Loucy (cell line): ENCODE results near the gene POLR2I.

Source experiments
- H2AFZ ChIP-seq: fragments of 200-600 bp; sonication (generic); 2 replicates; pipeline ENCODE4 v1.6.0; 2016; ENCODE audit warnings: antibody characterized with exemption, mild to moderate bottlenecking, low read length, moderate library complexity
- H3F3A ChIP-seq: fragments of 200-600 bp; 2 replicates; pipeline ENCODE4 v1.6.0; 2016; ENCODE audit warnings: antibody characterized with exemption, low read depth, mild to moderate bottlenecking
- H3K27me3 ChIP-seq: fragments of 200-600 bp; sonication (generic); 2 replicates; pipeline ENCODE4 v1.6.1; 2014; ENCODE audit warnings: low read length, mild to moderate bottlenecking; ENCODE audit not compliant: insufficient read depth, poor library complexity, severe bottlenecking
- H3K36me3 ChIP-seq: fragments of 200-600 bp; sonication (generic); 2 replicates; pipeline ENCODE4 v1.6.1; 2016; ENCODE audit warnings: low read length; ENCODE audit not compliant: insufficient read depth
- H3K4me1 ChIP-seq: fragments of 200-600 bp; sonication (generic); 2 replicates; pipeline ENCODE4 v1.5.1; 2014; ENCODE audit warnings: low read length, mild to moderate bottlenecking; ENCODE audit not compliant: insufficient read depth, poor library complexity, severe bottlenecking
- H3K4me2 ChIP-seq: fragments of 200-600 bp; sonication (generic); 2 replicates; pipeline ENCODE4 v1.6.0; 2014; ENCODE audit warnings: antibody characterized with exemption, low read length, low read depth, mild to moderate bottlenecking; ENCODE audit not compliant: poor library complexity, severe bottlenecking
- H3K4me3 ChIP-seq: fragments of 200-600 bp; sonication (generic); 2 replicates; pipeline ENCODE4 v1.5.1; 2014; ENCODE audit warnings: low read length, mild to moderate bottlenecking, mixed read lengths; ENCODE audit not compliant: poor library complexity, severe bottlenecking
- H3K79me2 ChIP-seq: fragments of 200-600 bp; sonication (generic); 2 replicates; pipeline ENCODE4 v1.6.1; 2014; ENCODE audit warnings: low read length; ENCODE audit not compliant: insufficient read depth
- H3K9ac ChIP-seq: fragments of 200-600 bp; sonication (generic); 2 replicates; pipeline ENCODE4 v1.6.0; 2014; ENCODE audit warnings: mild to moderate bottlenecking, low read depth, low read length, moderate library complexity; ENCODE audit not compliant: poor library complexity, severe bottlenecking
- H3K9me2 ChIP-seq: fragments of 200-600 bp; sonication (generic); replicated peaks from 2 replicates; pipeline ENCODE4 v1.6.1; 2016; ENCODE audit warnings: low read depth, low read length, mixed read lengths
- H3K9me3 ChIP-seq: fragments of 200-600 bp; sonication (generic); 2 replicates; pipeline ENCODE4 v1.6.1; 2014; ENCODE audit warnings: mild to moderate bottlenecking, antibody characterized with exemption, low read length, low read depth; ENCODE audit not compliant: insufficient read depth
- H4K20me1 ChIP-seq: fragments of 200-600 bp; sonication (generic); 2 replicates; pipeline ENCODE4 v1.6.0; 2014; ENCODE audit warnings: antibody characterized with exemption, low read length, mild to moderate bottlenecking; ENCODE audit not compliant: insufficient read depth, poor library complexity, severe bottlenecking
- CTCF ChIP-seq: fragments of 200-600 bp; sonication (generic); conservative IDR thresholded peaks from 2 replicates; pipeline ENCODE4 v1.5.1; 2014; ENCODE audit warnings: mild to moderate bottlenecking, antibody characterized with exemption, low read length
- EZH2phosphoT487 ChIP-seq: fragments of 200-600 bp; IDR thresholded peaks from 2 replicates; pipeline ENCODE4 v1.6.1; 2018; ENCODE audit warnings: antibody characterized with exemption, mild to moderate bottlenecking, moderate library complexity, borderline replicate concordance

Gene POLR2I

GRCh38 chr19:36090910-36091695 is 23.6 kb downstream of the POLR2I start:
- Histone ChIP-seq H3K4me1 (no peaks in the 10 kb centered on the region), H3K27me3 (no peaks in the 10 kb centered on the region), H3K9me3 (no peaks in the 10 kb centered on the region), H3F3A (no peaks in the 10 kb centered on the region), H3K36me3 (peaks cover 84% of the 10 kb centered on the region; the same call in 1 of the 2 replicates), H3K9ac (no peak overlapping the region), H3K4me3 (no peak overlapping the region), H3K79me2 (no peaks in the 10 kb centered on the region), H2AFZ (no peak overlapping the region), H4K20me1 (no peaks in the 10 kb centered on the region), H3K4me2 (no peak overlapping the region), H3K9me2 (no peaks in the 10 kb centered on the region)
- TF ChIP-seq CTCF (no peak), EZH2phosphoT487 (no peak)

GRCh38 chr19:36089847-36090246 is 24.8 kb downstream of the POLR2I start:
- H3K9me3 ChIP-seq: no peaks in the 10 kb centered on the region
- H3K4me2 ChIP-seq: no peak overlapping the region
- peaks cover 87% of the 10 kb centered on the region; the same call in 1 of the 2 replicates for H3K36me3 ChIP-seq
- H3K9me2 ChIP-seq: no peaks in the 10 kb centered on the region
- no peaks in the 10 kb centered on the region for H3K4me1 ChIP-seq
- no peak for TF ChIP-seq EZH2phosphoT487
- no peak for TF ChIP-seq CTCF
- H3K27me3 ChIP-seq: no peaks in the 10 kb centered on the region
- no peak overlapping the region for H2AFZ ChIP-seq
- H3K9ac ChIP-seq: no peak overlapping the region
- H3K4me3 ChIP-seq: no peak overlapping the region
- H3K79me2 ChIP-seq: no peaks in the 10 kb centered on the region
- H3F3A ChIP-seq: no peaks in the 10 kb centered on the region
- no peaks in the 10 kb centered on the region for H4K20me1 ChIP-seq

GRCh38 chr19:36086326-36086725 is 28.3 kb downstream of the POLR2I start:
- Histone ChIP-seq H4K20me1 (no peaks in the 10 kb centered on the region), H3F3A (no peaks in the 10 kb centered on the region), H3K9me3 (no peaks in the 10 kb centered on the region), H3K4me2 (no peak overlapping the region), H3K79me2 (no peaks in the 10 kb centered on the region), H2AFZ (no peak overlapping the region), H3K27me3 (no peaks in the 10 kb centered on the region), H3K4me3 (no peak overlapping the region), H3K9ac (no peak overlapping the region), H3K4me1 (no peaks in the 10 kb centered on the region), H3K9me2 (no peaks in the 10 kb centered on the region), H3K36me3 (peaks cover 92% of the 10 kb centered on the region; the same call in 1 of the 2 replicates)
- TF ChIP-seq CTCF: no peak
- TF ChIP-seq EZH2phosphoT487: no peak
